Liver (tissue), 9 donors: ENCODE data around the gene SHLD2. TPM values are rescaled to one million over a fixed set of nuclear protein-coding genes. Genes with fewer than 3 reads are reported as not detected.

ENCODE experiments used
- DNase-seq: peaks from one replicate; pipeline ENCODE4 v3.0.0-alpha.2; 2017; ENCODE audit warnings: low spot score
- H3K27ac ChIP-seq, 2 donors: one replicate each; pipeline ENCODE4 v1.7.0; 2013; ENCODE audit warnings: inconsistent platforms in 2 of 2, low read length in 2 of 2, control low read depth in 1 of 2, low read depth in 1 of 2, mild to moderate bottlenecking in 1 of 2
- H3K27me3 ChIP-seq, 4 donors: one replicate each; pipeline versions ENCODE4 v1.6.1 to v1.7.0; 2013; ENCODE audit warnings: low read length in 3 of 4, inconsistent platforms in 1 of 4, mild to moderate bottlenecking in 1 of 4, moderate library complexity in 1 of 4; ENCODE audit not compliant: control insufficient read depth in 4 of 4, insufficient read depth in 4 of 4
- H3K36me3 ChIP-seq, 4 donors: one replicate each; pipeline versions ENCODE4 v1.6.1 to v1.7.0; 2013; ENCODE audit warnings: low read length in 3 of 4, mild to moderate bottlenecking in 3 of 4, low read depth in 1 of 4, moderate library complexity in 1 of 4; ENCODE audit not compliant: control insufficient read depth in 4 of 4, insufficient read depth in 3 of 4
- H3K4me1 ChIP-seq, 4 donors: one replicate each; pipeline versions ENCODE4 v1.6.1 to v1.7.0; 2013; ENCODE audit warnings: low read length in 3 of 4, mild to moderate bottlenecking in 3 of 4, moderate library complexity in 1 of 4; ENCODE audit not compliant: control insufficient read depth in 4 of 4, insufficient read depth in 4 of 4
- H3K4me3 ChIP-seq, 3 donors: one replicate each; pipeline versions ENCODE4 v1.6.1 to v1.7.0; 2013; ENCODE audit warnings: low read length in 3 of 3, control low read depth in 1 of 3, low read depth in 1 of 3, mild to moderate bottlenecking in 1 of 3
- H3K9ac ChIP-seq, 2 donors: one replicate each; pipeline ENCODE4 v1.7.0; 2013; ENCODE audit warnings: low read length in 2 of 2, mild to moderate bottlenecking in 2 of 2, moderate library complexity in 2 of 2, control low read depth in 1 of 2, low read depth in 1 of 2
- H3K9me3 ChIP-seq, 4 donors: one replicate each; pipeline versions ENCODE4 v1.6.1 to v1.7.0; 2013; ENCODE audit warnings: low read length in 3 of 4; ENCODE audit not compliant: control insufficient read depth in 4 of 4
- EGR1 ChIP-seq, 2 donors: IDR thresholded peaks; 2 replicates each; pipeline ENCODE4 v1.6.1; 2016 to 2018; ENCODE audit warnings: antibody characterized with exemption in 2 of 2, low read depth in 2 of 2
- FOXA1 ChIP-seq: IDR thresholded peaks from 2 replicates; pipeline ENCODE4 v1.6.1; 2016; ENCODE audit warnings: antibody characterized with exemption
- FOXA2 ChIP-seq: IDR thresholded peaks from 2 replicates; pipeline ENCODE4 v1.6.1; 2016; ENCODE audit warnings: antibody characterized with exemption
- GABPA ChIP-seq, 2 donors: IDR thresholded peaks in 1 of 2; conservative IDR thresholded peaks in 1 of 2; 2 replicates each; pipeline ENCODE4 v1.6.1; 2016; ENCODE audit warnings: antibody characterized with exemption in 2 of 2, mild to moderate bottlenecking in 1 of 2, moderate library complexity in 1 of 2
- HNF4A ChIP-seq, 2 donors: conservative IDR thresholded peaks; 2 replicates each; pipeline ENCODE4 v1.6.1; 2016; ENCODE audit warnings: antibody characterized with exemption in 2 of 2, mild to moderate bottlenecking in 2 of 2
- HNF4G ChIP-seq: IDR thresholded peaks from 2 replicates; pipeline ENCODE4 v1.6.1; 2016; ENCODE audit warnings: antibody characterized with exemption
- JUND ChIP-seq, 2 donors: IDR thresholded peaks; 2 replicates each; pipeline ENCODE4 v1.6.1; 2016; ENCODE audit warnings: antibody characterized with exemption in 2 of 2
- NR2F2 ChIP-seq: IDR thresholded peaks from 2 replicates; pipeline ENCODE4 v1.6.1; 2016; ENCODE audit warnings: antibody characterized with exemption
- RAD21 ChIP-seq, 2 donors: IDR thresholded peaks; 2 replicates each; pipeline ENCODE4 v1.6.1; 2016; ENCODE audit warnings: antibody characterized with exemption in 2 of 2, mild to moderate bottlenecking in 2 of 2
- RXRA ChIP-seq, 2 donors: IDR thresholded peaks; 2 replicates each; pipeline ENCODE4 v1.6.1; 2017 to 2018; ENCODE audit warnings: antibody characterized with exemption in 2 of 2, mild to moderate bottlenecking in 1 of 2
- SP1 ChIP-seq: IDR thresholded peaks from 2 replicates; pipeline ENCODE4 v1.6.1; 2018; ENCODE audit warnings: antibody characterized with exemption, mild to moderate bottlenecking
- YY1 ChIP-seq: IDR thresholded peaks from 2 replicates; pipeline ENCODE4 v1.6.1; 2016; ENCODE audit warnings: antibody characterized with exemption, mild to moderate bottlenecking
- ZBTB33 ChIP-seq: IDR thresholded peaks from 2 replicates; pipeline ENCODE4 v1.6.1; 2016; ENCODE audit warnings: antibody characterized with exemption
- WGBS: extraction: QIAGEN DNeasy Blood & Tissue Kit; methylation state at CpG from one replicate; pipeline ENCODE4 v1.1.7; 2013; 5-methylcytosine and 5-hydroxymethylcytosine counted together
- polyA plus RNA-seq, 2 donors: library from polyadenylated mRNA; stranded (reverse) in 1 of 2; unstranded in 1 of 2; fragments of 200-250 nt in 1 of 2; fragments of >200 nt in 1 of 2; fragmentation: Nextera tagmentation in 1 of 2; extraction: Ambion mirVana in 1 of 2; gene quantifications; one replicate each; pipeline versions ENCODE4 v1.2.1 to v1.2.3, GENCODE V29; 2013 to 2015
- total RNA-seq, 2 donors: library from RNA; depleted of rRNA; stranded (reverse); fragments of >200 nt; gene quantifications; one replicate each; pipeline ENCODE4 v1.2.3, GENCODE V29; 2014
- TF ChIP-seq, protein P1 (sequence below): IDR thresholded peaks from 2 replicates; pipeline ENCODE4 v1.6.1; 2016; ENCODE audit warnings: antibody characterized with exemption, mild to moderate bottlenecking
- TF ChIP-seq, protein P2 (sequence below): fragments of 150-350 bp; IDR thresholded peaks from 2 replicates; pipeline ENCODE4 v1.5.1; 2017; ENCODE audit warnings: improper control_type of control experiment, low read depth, low read length; ENCODE audit not compliant: missing input control
- donor health status: healthy.
- donor health status: healthy.
- donor health status: healthy.
- donor health status: healthy.
- donor health status: healthy.

SHLD2 gene
- total and polyA plus RNA-seq, 4 donors = 11.7 to 39.5 (median 24.9) TPM

GRCh38 chr10:87045434-87045938 is 49.5 kb upstream of the SHLD2 start:
- DNase-seq = no peak
- H3K27me3 ChIP-seq = no peaks in the 10 kb centered on the region
- TF ChIP-seq, protein P1, sequence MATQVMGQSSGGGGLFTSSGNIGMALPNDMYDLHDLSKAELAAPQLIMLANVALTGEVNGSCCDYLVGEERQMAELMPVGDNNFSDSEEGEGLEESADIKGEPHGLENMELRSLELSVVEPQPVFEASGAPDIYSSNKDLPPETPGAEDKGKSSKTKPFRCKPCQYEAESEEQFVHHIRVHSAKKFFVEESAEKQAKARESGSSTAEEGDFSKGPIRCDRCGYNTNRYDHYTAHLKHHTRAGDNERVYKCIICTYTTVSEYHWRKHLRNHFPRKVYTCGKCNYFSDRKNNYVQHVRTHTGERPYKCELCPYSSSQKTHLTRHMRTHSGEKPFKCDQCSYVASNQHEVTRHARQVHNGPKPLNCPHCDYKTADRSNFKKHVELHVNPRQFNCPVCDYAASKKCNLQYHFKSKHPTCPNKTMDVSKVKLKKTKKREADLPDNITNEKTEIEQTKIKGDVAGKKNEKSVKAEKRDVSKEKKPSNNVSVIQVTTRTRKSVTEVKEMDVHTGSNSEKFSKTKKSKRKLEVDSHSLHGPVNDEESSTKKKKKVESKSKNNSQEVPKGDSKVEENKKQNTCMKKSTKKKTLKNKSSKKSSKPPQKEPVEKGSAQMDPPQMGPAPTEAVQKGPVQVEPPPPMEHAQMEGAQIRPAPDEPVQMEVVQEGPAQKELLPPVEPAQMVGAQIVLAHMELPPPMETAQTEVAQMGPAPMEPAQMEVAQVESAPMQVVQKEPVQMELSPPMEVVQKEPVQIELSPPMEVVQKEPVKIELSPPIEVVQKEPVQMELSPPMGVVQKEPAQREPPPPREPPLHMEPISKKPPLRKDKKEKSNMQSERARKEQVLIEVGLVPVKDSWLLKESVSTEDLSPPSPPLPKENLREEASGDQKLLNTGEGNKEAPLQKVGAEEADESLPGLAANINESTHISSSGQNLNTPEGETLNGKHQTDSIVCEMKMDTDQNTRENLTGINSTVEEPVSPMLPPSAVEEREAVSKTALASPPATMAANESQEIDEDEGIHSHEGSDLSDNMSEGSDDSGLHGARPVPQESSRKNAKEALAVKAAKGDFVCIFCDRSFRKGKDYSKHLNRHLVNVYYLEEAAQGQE = no peak
- TF ChIP-seq NR2F2 = no peak
- no peak for TF ChIP-seq FOXA1
- TF ChIP-seq JUND (IDR thresholded peaks at IDR 0.05) = no peak
- TF ChIP-seq FOXA2 = no peak
- no peak for TF ChIP-seq ZBTB33
- TF ChIP-seq HNF4G = no peak
- TF ChIP-seq HNF4A (conservative IDR thresholded peaks at IDR 0.05) = no peak
- H3K36me3 ChIP-seq = peaks cover 7 to 31% (median 26%) of the 10 kb centered on the region in 4 donors
- peaks cover 0 to 1% (median 0%) of the 10 kb centered on the region in 4 donors for H3K4me1 ChIP-seq
- no peak overlapping the region for H3K9ac ChIP-seq
- WGBS = 96% methylated on average over 6 of the region's 6 CpGs
- no peak overlapping the region for H3K4me3 ChIP-seq
- H3K9me3 ChIP-seq = no peaks in the 10 kb centered on the region
- no peak overlapping the region for H3K27ac ChIP-seq

DNA sequence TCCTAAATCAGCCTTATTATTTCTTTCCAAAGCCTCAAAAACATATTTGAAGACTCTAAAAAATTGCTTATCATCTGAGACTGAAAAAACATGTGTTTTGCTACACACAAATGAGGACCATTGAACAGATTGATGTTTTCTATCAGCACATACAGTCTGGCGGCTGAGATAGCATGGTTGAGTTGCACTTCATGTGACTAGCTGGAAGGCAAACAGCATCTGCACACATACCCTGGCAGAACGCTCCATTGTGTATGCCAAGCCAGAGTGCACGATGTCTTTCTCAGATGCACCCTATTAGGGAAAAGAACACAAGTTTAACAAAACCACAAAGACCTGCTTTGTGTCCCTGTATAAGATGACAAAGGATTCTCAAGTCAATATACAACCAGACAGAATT is 41.9 kb upstream of the SHLD2 start:
- WGBS = 38% methylated on average over 3 of the region's 3 CpGs
- Histone ChIP-seq H3K4me3 (no peak overlapping the region), H3K36me3 (peaks cover 19 to 83% (median 65%) of the 10 kb centered on the region in 4 donors), H3K4me1 (peaks cover 0 to 7% (median 2%) of the 10 kb centered on the region in 4 donors), H3K9me3 (no peaks in the 10 kb centered on the region), H3K9ac (no peak overlapping the region), H3K27ac (no peak overlapping the region), H3K27me3 (no peaks in the 10 kb centered on the region)
- no peak for DNase-seq
- TF ChIP-seq RAD21 (IDR thresholded peaks at IDR 0.05) = peak in 1 of 2 donors; percentile 15
- no peak for TF ChIP-seq GABPA (IDR thresholded peaks at IDR 0.05 in 1 of 2, conservative IDR thresholded peaks at IDR 0.05 in 1 of 2)
- TF ChIP-seq HNF4A (conservative IDR thresholded peaks at IDR 0.05) = peak in 1 of 2 donors; percentile 27
- TF ChIP-seq NR2F2 = no peak

- DNase-seq = no peak
- Histone ChIP-seq H3K9me3 (no peaks in the 10 kb centered on the region), H3K9ac (no peak overlapping the region), H3K4me1 (peaks cover 0 to 7% (median 2%) of the 10 kb centered on the region in 4 donors), H3K27ac (no peak overlapping the region), H3K4me3 (no peak overlapping the region), H3K27me3 (no peaks in the 10 kb centered on the region), H3K36me3 (peaks cover 19 to 84% (median 68%) of the 10 kb centered on the region in 4 donors)
- 95% methylated on average over 7 of the region's 7 CpGs for WGBS
- TF ChIP-seq FOXA1 = no peak
- TF ChIP-seq HNF4G = no peak
- no peak for TF ChIP-seq RXRA (IDR thresholded peaks at IDR 0.05)
- no peak for TF ChIP-seq EGR1 (IDR thresholded peaks at IDR 0.05; ENCODE audit: low read depth in 2 of 2)
- no peak for TF ChIP-seq NR2F2
- TF ChIP-seq SP1 = no peak
- TF ChIP-seq, protein P1 = no peak
- TF ChIP-seq, protein P2, sequence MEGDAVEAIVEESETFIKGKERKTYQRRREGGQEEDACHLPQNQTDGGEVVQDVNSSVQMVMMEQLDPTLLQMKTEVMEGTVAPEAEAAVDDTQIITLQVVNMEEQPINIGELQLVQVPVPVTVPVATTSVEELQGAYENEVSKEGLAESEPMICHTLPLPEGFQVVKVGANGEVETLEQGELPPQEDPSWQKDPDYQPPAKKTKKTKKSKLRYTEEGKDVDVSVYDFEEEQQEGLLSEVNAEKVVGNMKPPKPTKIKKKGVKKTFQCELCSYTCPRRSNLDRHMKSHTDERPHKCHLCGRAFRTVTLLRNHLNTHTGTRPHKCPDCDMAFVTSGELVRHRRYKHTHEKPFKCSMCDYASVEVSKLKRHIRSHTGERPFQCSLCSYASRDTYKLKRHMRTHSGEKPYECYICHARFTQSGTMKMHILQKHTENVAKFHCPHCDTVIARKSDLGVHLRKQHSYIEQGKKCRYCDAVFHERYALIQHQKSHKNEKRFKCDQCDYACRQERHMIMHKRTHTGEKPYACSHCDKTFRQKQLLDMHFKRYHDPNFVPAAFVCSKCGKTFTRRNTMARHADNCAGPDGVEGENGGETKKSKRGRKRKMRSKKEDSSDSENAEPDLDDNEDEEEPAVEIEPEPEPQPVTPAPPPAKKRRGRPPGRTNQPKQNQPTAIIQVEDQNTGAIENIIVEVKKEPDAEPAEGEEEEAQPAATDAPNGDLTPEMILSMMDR = no peak
- no peak for TF ChIP-seq YY1
- TF ChIP-seq GABPA (IDR thresholded peaks at IDR 0.05 in 1 of 2, conservative IDR thresholded peaks at IDR 0.05 in 1 of 2) = no peak
- no peak for TF ChIP-seq HNF4A (conservative IDR thresholded peaks at IDR 0.05)
These were observed 41.3 kb upstream of the SHLD2 start for GRCh38 chr10:87053577-87054181.
